HG03064 (cell line): Measurements from ENCODE around the gene PCP4L1.
"Not testable (repeated sequence)": the region's sequence is repeated elsewhere in the genome, so short reads cannot be mapped to it uniquely, and the experiment has no call there.

ENCODE experiments used
- ATAC-seq: cut with Tn5 transposase; IDR thresholded peaks from one replicate; pipeline ENCODE4 v1.9.1; 2021; ENCODE audit warnings: low read depth; ENCODE audit not compliant: unreplicated experiment

The PCP4L1 gene

DNA sequence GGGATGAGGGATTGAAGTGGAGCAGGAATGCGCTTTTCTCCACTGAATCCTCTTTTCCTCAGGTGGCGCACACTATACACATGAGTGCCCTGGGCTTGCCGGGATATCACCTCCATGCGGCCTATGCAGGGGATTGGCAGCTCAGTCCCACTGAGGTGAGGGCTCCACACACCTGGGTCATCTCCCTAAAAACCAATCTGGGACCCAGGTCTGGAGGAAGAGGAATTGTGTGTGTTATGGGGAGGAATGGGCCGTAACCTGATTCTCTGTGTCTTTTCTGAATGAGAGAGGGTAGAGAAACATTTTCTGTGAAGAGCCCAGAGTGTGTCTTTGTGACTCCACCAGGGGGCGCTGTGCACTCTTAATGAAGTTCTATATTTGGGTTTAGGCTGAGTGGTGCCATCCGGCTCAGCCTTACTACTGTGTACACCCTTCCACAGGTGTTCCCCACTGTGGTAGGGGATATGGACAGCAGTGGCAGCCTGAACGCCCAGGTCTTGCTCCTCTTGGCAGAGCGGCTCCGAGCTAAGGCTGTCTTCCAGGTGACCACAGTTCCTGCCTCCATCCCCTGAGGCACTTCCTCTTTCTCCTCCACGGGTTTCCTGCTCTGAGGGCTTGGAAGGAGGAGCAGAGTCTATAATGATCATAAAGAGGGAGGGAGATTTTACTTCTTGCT lies 31.2 kb upstream of the PCP4L1 start:
- peak; percentile 45 for ATAC-seq

DNA sequence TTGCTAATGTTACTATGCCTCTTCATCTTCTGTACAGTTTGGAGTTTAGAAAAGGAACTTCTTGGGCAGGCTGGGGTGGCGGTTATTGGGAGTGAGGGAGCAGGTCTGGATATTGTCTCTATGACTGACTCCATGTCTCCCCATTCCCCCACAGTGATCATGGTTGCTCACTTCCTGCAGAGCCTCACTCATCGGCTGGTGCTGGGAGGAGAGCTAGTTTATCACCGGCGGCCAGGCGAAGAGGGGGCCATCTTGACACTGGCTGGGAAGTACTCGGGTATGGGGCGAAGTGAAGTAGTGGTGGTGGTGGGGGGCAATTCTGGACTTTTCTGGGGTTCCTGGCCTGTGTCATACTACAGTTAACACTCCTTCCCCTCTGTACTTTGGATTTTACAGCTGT lies 30.5 kb upstream of the PCP4L1 start:
- no peak for ATAC-seq

GRCh38 chr1:161229896-161230295 lies 28.6 kb upstream of the PCP4L1 start:
- no peak for ATAC-seq

- ATAC-seq: no peak
These were observed 27.8 kb upstream of the PCP4L1 start for GRCh38 chr1:161230762-161231161.

- no peak for ATAC-seq
These were observed 25.4 kb upstream of the PCP4L1 start for GRCh38 chr1:161233102-161233501.

- ATAC-seq: no peak
These were observed 22.4 kb upstream of the PCP4L1 start for GRCh38 chr1:161235957-161236775.

DNA sequence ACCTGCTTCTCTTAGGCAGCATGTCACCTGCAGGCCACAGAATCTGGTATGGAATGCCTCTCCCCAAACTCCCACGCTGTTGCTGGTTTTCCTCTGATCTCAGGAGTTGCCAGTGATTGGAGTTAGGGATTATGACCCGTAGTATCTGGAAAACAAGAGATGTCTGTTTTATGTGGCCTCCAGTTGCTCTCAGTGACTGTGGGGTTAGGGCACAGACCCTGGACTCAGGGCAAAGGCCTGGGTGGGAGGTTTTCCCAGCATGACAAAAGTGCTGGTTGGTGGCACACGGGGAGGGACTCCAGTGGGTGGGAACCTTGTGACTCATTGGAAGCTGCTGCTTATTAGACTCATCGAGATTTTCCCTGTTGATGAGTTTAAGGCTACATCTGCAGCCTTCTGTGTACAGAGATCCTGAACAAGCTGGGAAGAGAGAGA lies 20.5 kb upstream of the PCP4L1 start, which contains the start of gene NR1I3:
Gene NR1I3, minus strand, starts transcription at position 165 of the 435 bp plus-strand sequence. CDS start 1,638 bp downstream, outside the sequence.
- ATAC-seq: no peak

GRCh38 chr1:161241682-161242081 lies 16.9 kb upstream of the PCP4L1 start:
- ATAC-seq: no peak

DNA sequence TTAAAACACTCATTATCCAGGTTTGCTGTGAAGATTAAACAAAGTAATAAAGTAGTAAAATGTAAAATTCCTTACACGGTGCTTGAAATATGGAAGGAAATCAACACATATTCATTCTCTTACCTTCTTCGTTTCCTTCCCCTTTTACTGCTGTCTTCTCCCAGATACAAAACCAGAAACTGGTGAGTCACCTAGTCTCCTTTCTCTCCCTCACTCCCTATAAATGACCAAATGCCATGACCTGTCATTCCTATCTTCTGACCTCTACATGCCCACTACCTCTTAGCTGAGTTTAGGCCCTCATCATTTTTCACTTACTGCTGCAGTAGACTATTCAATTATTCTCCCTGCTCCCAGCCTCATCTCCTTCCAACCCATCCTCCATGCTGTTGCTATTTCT lies 16.2 kb upstream of the PCP4L1 start:
- no peak for ATAC-seq

GRCh38 chr1:161244888-161245287 lies 13.7 kb upstream of the PCP4L1 start:
- ATAC-seq: no peak

DNA sequence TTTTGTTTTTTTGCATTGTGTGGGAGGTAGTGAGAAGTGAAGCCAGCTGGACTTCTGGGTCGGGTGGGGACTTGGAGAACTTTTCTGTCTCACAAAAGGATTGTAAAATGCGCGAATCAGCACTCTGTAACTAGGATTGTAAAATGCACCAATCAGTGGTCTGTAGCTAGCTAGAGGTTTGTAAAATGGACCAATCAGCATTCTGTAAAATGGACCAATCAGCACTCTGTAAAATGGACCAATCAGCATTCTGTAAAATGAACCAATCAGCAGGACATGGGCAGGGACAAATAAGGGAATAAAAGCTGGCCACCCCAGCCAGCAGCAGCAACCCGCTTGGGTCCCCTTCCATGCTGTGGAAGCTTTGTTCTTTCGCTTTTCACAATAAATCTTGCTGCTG lies 8.4 kb upstream of the PCP4L1 start:
- not testable (repeated sequence) for ATAC-seq

DNA sequence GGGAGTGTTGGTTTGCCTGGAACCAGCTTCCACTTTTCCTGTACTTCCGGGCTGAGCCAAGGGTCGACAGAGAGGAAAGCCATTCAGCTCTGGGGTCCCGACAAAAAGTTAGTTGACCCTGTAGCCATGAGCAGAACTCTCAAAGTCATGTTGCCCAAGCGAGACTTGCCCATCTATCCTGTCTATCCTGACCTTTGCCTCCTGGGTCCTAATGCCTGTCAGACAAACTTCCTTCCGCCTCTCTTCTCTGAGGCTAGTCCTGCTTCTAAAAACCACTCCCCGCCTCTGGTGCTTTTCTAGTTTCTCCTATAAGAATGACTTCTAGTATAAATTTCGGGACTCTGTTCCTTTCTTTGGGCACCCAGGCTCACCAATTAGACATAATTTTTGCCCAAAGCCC lies 7.7 kb upstream of the PCP4L1 start:
- ATAC-seq: no peak

GRCh38 chr1:161251579-161251978 lies 7.0 kb upstream of the PCP4L1 start:
- no peak for ATAC-seq

DNA sequence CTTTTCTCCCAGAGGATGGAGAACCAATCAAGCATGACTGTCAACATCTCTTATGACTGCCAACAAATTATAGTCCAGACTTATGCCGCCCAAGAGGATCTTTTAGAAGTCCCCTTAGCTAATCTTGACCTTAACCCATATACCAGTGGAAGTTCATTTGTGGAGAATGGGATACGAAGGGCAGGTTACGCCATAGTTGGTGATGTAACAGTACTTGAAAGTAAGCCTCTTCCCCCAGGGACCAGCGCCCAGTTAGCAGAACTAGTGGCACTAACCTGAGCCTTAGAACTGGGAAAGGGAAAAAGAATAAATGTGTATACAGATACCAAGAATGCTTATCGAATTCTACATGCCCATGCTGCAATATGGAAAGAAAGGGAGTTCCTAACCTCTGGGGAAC lies 3.2 kb upstream of the PCP4L1 start:
- ATAC-seq: not testable (repeated sequence)

DNA sequence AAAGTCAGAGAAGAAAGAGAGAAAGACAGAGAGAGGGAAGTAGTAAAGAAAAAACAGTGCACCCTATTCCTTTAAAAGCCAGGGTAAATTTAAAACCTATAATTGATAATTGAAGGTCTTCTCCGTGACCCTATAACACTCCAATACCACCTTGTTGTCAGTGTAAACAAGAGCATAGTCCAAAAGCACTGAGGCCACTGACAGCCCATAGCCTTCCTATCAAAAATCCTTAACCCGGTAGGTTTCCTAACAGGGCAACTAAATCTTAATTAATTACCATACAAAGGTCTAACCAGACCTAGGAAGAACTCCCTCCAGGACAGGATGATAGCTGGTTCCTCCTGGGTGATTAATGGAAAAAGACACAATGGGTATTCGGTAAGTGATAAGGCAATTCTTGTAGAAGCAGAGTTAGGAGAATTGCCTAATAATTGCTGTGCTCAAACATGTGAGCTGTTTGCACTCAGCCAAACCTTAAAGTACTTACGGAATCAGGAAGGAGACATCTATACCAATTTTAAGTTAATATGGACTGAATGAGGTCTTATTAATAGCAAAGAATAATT lies 2.5 kb upstream of the PCP4L1 start:
- not testable (repeated sequence) for ATAC-seq

DNA sequence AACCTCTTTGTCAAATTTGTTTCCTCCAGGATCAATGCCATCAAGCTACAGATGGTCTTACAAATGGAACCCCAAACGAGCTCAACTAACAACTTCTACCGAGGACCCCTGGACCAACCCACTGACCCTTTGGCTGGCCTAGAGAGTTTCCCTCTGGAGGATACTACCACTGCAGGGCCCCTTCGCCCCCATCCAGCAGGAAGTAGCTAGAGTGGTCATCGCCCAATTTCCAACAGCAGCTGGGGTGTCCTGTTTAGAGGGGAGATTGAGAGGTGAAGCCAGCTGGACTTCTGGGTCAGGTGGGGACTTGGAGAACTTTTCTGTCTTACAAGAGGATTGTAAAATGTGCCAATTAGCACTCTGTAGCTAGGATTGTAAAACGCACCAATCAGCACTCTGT lies 1.4 kb upstream of the PCP4L1 start:
- not testable (repeated sequence) for ATAC-seq

DNA sequence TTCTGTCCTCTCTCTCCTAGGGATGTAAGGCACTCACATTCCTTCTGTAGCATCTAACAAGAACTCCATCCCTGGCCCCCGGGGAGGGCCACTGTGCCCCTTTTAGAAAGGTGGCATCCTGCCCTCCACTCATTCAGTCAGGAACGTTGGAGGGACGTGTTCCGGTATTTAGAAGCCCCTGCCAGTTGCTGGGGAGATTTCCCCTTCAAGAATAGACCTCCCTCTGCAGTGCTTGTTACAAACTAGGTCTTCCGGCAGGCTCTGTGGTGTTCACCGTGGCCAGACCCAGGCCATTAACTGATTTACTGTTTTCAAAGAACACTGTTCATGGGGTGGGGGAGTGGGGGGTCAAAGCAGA lies 779 bp downstream of the PCP4L1 start:
- ATAC-seq: no peak

GRCh38 chr1:161259765-161260164 lies 1.2 kb downstream of the PCP4L1 start:
- ATAC-seq: no peak

DNA sequence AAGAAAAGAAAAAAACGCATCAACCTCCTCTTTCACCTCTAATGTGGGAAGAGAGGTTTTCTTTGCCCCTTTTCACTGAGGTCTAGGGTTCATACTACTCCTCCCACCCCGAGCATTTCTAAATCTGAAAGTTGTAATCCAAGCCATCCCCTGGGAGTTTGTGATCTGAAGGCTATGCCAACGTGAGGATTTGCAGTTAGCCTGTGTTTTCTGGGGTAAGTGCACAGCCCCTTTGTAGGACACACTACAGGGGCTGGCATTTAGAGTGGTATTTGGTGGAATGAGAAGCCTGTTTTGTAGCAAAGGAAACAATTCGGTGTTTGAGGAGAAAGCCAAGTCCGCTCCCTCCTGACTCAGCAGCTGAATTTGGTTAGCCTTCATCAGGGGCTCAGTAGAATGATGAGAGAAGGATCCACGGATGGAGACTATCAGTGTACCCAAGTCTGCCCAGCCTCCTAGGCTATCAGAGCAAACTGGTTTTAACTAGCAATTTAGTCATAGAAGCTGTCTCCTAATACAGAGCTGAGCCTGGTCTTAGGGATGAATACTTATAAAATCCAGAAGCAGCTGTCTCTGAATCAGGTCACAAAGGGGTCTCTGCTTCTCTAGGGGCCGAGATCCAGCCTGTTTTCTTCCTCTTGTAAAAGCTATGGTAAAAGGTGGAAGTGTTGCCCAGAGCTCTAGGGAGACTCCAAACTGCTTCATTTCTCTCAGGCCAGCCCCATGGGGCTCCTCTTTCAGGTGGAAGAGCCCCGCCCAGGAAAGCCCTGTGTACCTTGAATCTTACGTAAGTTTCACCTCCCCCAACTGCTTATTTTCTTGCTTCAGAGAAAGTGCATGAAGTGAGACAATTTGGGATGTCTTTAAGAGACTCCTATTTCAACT lies 2.1 kb downstream of the PCP4L1 start:
- ATAC-seq: no peak
